ENCODE results near the gene GRAMD2B. TPM values are rescaled to one million over a fixed set of nuclear protein-coding genes. Genes with fewer than 3 reads are reported as not detected.

GRAMD2B gene
- total RNA-seq, 1 experiment from 2014 or later = 6.7 TPM

GRCh38 chr5:126464016-126464415 is 40.8 kb downstream of the GRAMD2B start:
- no peaks in the 10 kb centered on the region for H3K9me3 Mint-ChIP-seq
- no peak for DNase-seq
- peaks cover 13 to 19% of the 10 kb centered on the region in 2 experiments for H3K4me1 Mint-ChIP-seq
- no peak overlapping the region for H3K14ac ChIP-seq (ENCODE audit: insufficient read depth, low read length)
- no peaks in the 10 kb centered on the region for H3K9me3 ChIP-seq (ENCODE audit: control insufficient read depth, low read depth, low read length)
- no peak overlapping the region for H3K56ac ChIP-seq (ENCODE audit: insufficient read length, low read depth, low read length)
- H4K8ac ChIP-seq (replicated peaks; ENCODE audit: insufficient read length, low read depth, low read length) = no peak overlapping the region
- no peak overlapping the region for H2BK15ac ChIP-seq (ENCODE audit: low read depth, low read length)
- no peak overlapping the region for H3K27ac ChIP-seq (ENCODE audit: insufficient read length, low read depth, low read length)
- H3K79me2 ChIP-seq (ENCODE audit: insufficient read depth, low read length) = no peaks in the 10 kb centered on the region
- H3T11ph ChIP-seq (ENCODE audit: low read length) = no peak overlapping the region
- H4K5ac ChIP-seq (ENCODE audit: insufficient read length, low read depth, low read length) = no peak overlapping the region
- H3K9ac ChIP-seq (ENCODE audit: extremely low read depth, insufficient read length, low read length) = no peak overlapping the region
- no peaks in the 10 kb centered on the region for H3K23me2 ChIP-seq (ENCODE audit: insufficient read length, low read depth, low read length, poor library complexity, severe bottlenecking)
- H3K27me3 Mint-ChIP-seq (ENCODE audit: low read depth) = peaks cover 20% of the 10 kb centered on the region
- H3K4me1 ChIP-seq (ENCODE audit: insufficient read depth, low read length) = no peaks in the 10 kb centered on the region
- TF ChIP-seq CTCF (conservative IDR thresholded peaks at IDR 0.05) = no peak
- no peaks in the 10 kb centered on the region for H4K20me1 ChIP-seq (ENCODE audit: control insufficient read depth, insufficient read depth, insufficient read length)
- no peak overlapping the region for H3K4me3 Mint-ChIP-seq
- H3K79me1 ChIP-seq (ENCODE audit: insufficient read depth, low read depth, low read length, poor library complexity, severe bottlenecking) = no peaks in the 10 kb centered on the region
- no peak overlapping the region for H3K27ac Mint-ChIP-seq
- no peak overlapping the region for H2BK5ac ChIP-seq (ENCODE audit: insufficient read length, low read length)
- H3K18ac ChIP-seq (ENCODE audit: insufficient read length, low read depth, low read length) = no peak overlapping the region
- H3K4ac ChIP-seq (ENCODE audit: low read depth, low read length) = no peak overlapping the region
- no CpG with 5 or more reads among the region's 2 CpGs for WGBS (ENCODE audit: extremely low coverage, insufficient read length, low lambda C conversion rate)
- H2BK12ac ChIP-seq (ENCODE audit: insufficient read length, low read depth, low read length) = no peak overlapping the region
- H2AK5ac ChIP-seq (ENCODE audit: insufficient read length, low read length) = no peak overlapping the region
- no peak overlapping the region for H3K4me2 ChIP-seq (ENCODE audit: insufficient read depth, insufficient read length, low read length)
- no peak overlapping the region for H4K91ac ChIP-seq (ENCODE audit: insufficient read length, low read depth, low read length)
- no peak overlapping the region for H2BK20ac ChIP-seq (ENCODE audit: low read depth, low read length, poor library complexity, severe bottlenecking)
- no peak overlapping the region for H3K23ac ChIP-seq (ENCODE audit: insufficient read length, low read depth, low read length)
- H3K36me3 Mint-ChIP-seq (ENCODE audit: insufficient read depth in 1 of 3, low read depth in 3 of 3) = peaks cover 3 to 11% (median 8%) of the 10 kb centered on the region in 3 experiments; a peak in 5 of 7 replicates
- H2AFZ ChIP-seq (ENCODE audit: low read length) = no peak overlapping the region
- no peak overlapping the region for H2BK120ac ChIP-seq (ENCODE audit: low read depth, low read length, poor library complexity, severe bottlenecking)
- H3K27me3 ChIP-seq (ENCODE audit: insufficient read depth, low read length) = no peaks in the 10 kb centered on the region
